ENCODE data around the gene TMEM184A.

GRCh38 chr7:1601956-1602355, 46.0 kb upstream of the TMEM184A start:
- TF ChIP-seq CTCF (IDR thresholded peaks at IDR 0.05) (no peak), POLR2AphosphoS5 (IDR thresholded peaks at IDR 0.05) (no peak), POLR2A (IDR thresholded peaks at IDR 0.05) (no peak)
